K562 (cell line): ENCODE results near the gene PPIH. TPM values are rescaled to one million over a fixed set of nuclear protein-coding genes. Genes with fewer than 3 reads are reported as not detected.

ENCODE experiments used
- ATAC-seq: fragments of 200-7000 bp; cut with Tn5 transposase; 3 replicates; pipeline ENCODE4 v1.9.1; 2020; ENCODE audit warnings: moderate library complexity
- BruUV-seq: library from RNA; stranded (reverse); fragments of 400-500 nt; replicated peaks from 2 replicates; lab custom pipeline; 2021; lab: Mats Ljungman, UMichigan
- CTCF ChIA-PET: fragments of 300-600 bp; formaldehyde crosslinking; extraction: SDS; loops from one replicate; lab custom pipeline; 2021; ENCODE audit warnings: low intra/inter-chr PET ratio; lab: Yijun Ruan, JAX
- POLR2A ChIA-PET: fragments of 300-600, 350-650 bp; sonication (Branson Sonifier 250); formaldehyde crosslinking; extraction: SDS; loops from one replicate; lab custom pipeline; 2021; ENCODE audit warnings: antibody characterized with exemption, inconsistent platforms; lab: Yijun Ruan, JAX
- DNase-seq, 4 experiments: peaks; one replicate each; pipeline versions ENCODE4 v3.0.0 to v3.0.0-alpha.2; 2011 to 2018; ENCODE audit warnings: low spot score in 3 of 4, mixed read lengths in 3 of 4; ENCODE audit errors: extremely low read depth in 1 of 4
- FAIRE-seq: peaks from 2 replicates; lab custom pipeline; 2011; peaks lifted over from hg19 to GRCh38; lab: Jason Lieb, UNC
- H2AFZ ChIP-seq: 2 replicates; pipeline ENCODE4 v1.6.0; 2011; ENCODE audit warnings: low read depth, low read length, control low read depth, inconsistent platforms
- H3K27ac ChIP-seq: fragments of 200-600 bp; 3 replicates; pipeline ENCODE4 v1.8.0; 2011; ENCODE audit warnings: low read depth, mild to moderate bottlenecking, control low read depth, inconsistent platforms, low read length, moderate library complexity, mixed read lengths; ENCODE audit errors: extremely low read depth
- H3K27me3 ChIP-seq, 2 experiments: fragments of 300-600 bp in 1 of 2; 2 replicates in 1 of 2; 3 replicates in 1 of 2; pipeline versions ENCODE4 v1.6.0 to v1.8.0; 2011; ENCODE audit warnings: inconsistent platforms in 2 of 2, low read length in 2 of 2, mild to moderate bottlenecking in 1 of 2, mixed read lengths in 1 of 2, moderate library complexity in 1 of 2; ENCODE audit not compliant: control insufficient read depth in 2 of 2, insufficient read depth in 2 of 2
- H3K36me3 ChIP-seq: fragments of 300-600 bp; 3 replicates; pipeline ENCODE4 v1.8.0; 2011; ENCODE audit warnings: mild to moderate bottlenecking, low read length, inconsistent platforms; ENCODE audit not compliant: control insufficient read depth, insufficient read depth
- H3K4me1 ChIP-seq, 2 experiments: fragments of 200-600 bp in 1 of 2; replicated peaks in 1 of 2; 2 replicates in 1 of 2; 3 replicates in 1 of 2; pipeline versions ENCODE4 v1.5.1 to v1.8.0; 2011; ENCODE audit warnings: inconsistent platforms in 2 of 2, low read length in 2 of 2, mild to moderate bottlenecking in 1 of 2, mixed read lengths in 1 of 2, moderate library complexity in 1 of 2; ENCODE audit not compliant: control insufficient read depth in 2 of 2, insufficient read depth in 2 of 2
- H3K4me2 ChIP-seq: 2 replicates; pipeline ENCODE4 v1.6.1; 2011; ENCODE audit warnings: low read length, control low read depth, inconsistent platforms, mixed read lengths; ENCODE audit not compliant: insufficient read depth
- H3K4me3 ChIP-seq: fragments of 200-600 bp; sonication (generic), shearing (Covaris generic); 2 replicates; pipeline ENCODE4 v1.5.1; 2016; ENCODE audit warnings: control low read depth, inconsistent platforms
- H3K79me2 ChIP-seq: fragments of 200-600 bp; 3 replicates; pipeline ENCODE4 v1.8.0; 2011; ENCODE audit warnings: low read length, inconsistent platforms; ENCODE audit not compliant: control insufficient read depth, insufficient read depth
- H3K9ac ChIP-seq, 2 experiments: 2 replicates each; pipeline versions ENCODE4 v1.6.0 to v1.6.1; 2011; ENCODE audit warnings: low read depth in 2 of 2, low read length in 2 of 2, control low read depth in 1 of 2, inconsistent platforms in 1 of 2, mild to moderate bottlenecking in 1 of 2, mixed read lengths in 1 of 2; ENCODE audit not compliant: insufficient read depth in 1 of 2
- H3K9me1 ChIP-seq: one replicate; pipeline ENCODE4 v1.6.0; 2011; ENCODE audit warnings: inconsistent platforms, mild to moderate bottlenecking, low read length, moderate library complexity; ENCODE audit not compliant: control insufficient read depth, insufficient read depth
- H3K9me3 ChIP-seq: replicated peaks from 2 replicates; pipeline ENCODE4 v1.5.1; 2011; ENCODE audit warnings: low read depth, low read length, inconsistent platforms; ENCODE audit not compliant: control insufficient read depth, insufficient read depth
- H4K20me1 ChIP-seq: replicated peaks from 2 replicates; pipeline ENCODE4 v1.6.1; 2011; ENCODE audit warnings: low read length, inconsistent platforms, mixed read lengths; ENCODE audit not compliant: control insufficient read depth, insufficient read depth
- MAFF ChIP-seq: IDR thresholded peaks from 2 replicates; pipeline ENCODE4 v1.6.1; 2012; ENCODE audit warnings: low read length, improper control_type of control experiment
- MTA3 ChIP-seq: fragments of 450-650 bp; formaldehyde crosslinking; IDR thresholded peaks from 2 replicates; pipeline ENCODE4 v1.6.1; 2017; ENCODE audit warnings: mild to moderate bottlenecking, borderline replicate concordance
- NR2C2 ChIP-seq, 2 experiments: fragments of 200-800 bp in 1 of 2; sonication (Bioruptor generic) in 1 of 2; sonication (generic) in 1 of 2; formaldehyde crosslinking in 1 of 2; IDR thresholded peaks; 2 replicates each; pipeline versions ENCODE4 v1.6.1 to v1.8.0; 2016 to 2022; ENCODE audit warnings: mild to moderate bottlenecking in 1 of 2, missing compliant biosample characterization in 1 of 2, missing genetic modification characterization in 1 of 2, missing genetic modification reagents in 1 of 2
- PHB2 ChIP-seq: fragments of 450-650 bp; IDR thresholded peaks from 2 replicates; pipeline ENCODE4 v1.6.1; 2017; ENCODE audit warnings: low read depth
- POLR2A ChIP-seq: fragments of 450-650 bp; conservative IDR thresholded peaks from 2 replicates; pipeline ENCODE4 v1.6.1; 2016
- PRMT5 ChIP-seq: sonication (generic); formaldehyde crosslinking; IDR thresholded peaks from 2 replicates; pipeline ENCODE4 v1.5.0; 2020; ENCODE audit warnings: missing genetic modification reagents
- RBFOX2 ChIP-seq: fragments of 200-400 bp; formaldehyde crosslinking; IDR thresholded peaks from 2 replicates; pipeline ENCODE4 v1.6.1; 2017; ENCODE audit warnings: low read depth, mild to moderate bottlenecking, low read length, moderate library complexity
- RREB1 ChIP-seq: fragments of 250-450 bp; sonication (Bioruptor Pico); IDR thresholded peaks from 2 replicates; pipeline ENCODE4 v1.4.0; 2020
- SLC30A9 ChIP-seq: fragments of 250-450 bp; sonication (Bioruptor Pico); IDR thresholded peaks from 2 replicates; pipeline ENCODE4 v1.8.0; 2022; ENCODE audit warnings: mild to moderate bottlenecking, moderate library complexity
- ZHX1 ChIP-seq: fragments of 150-350 bp; conservative IDR thresholded peaks from 2 replicates; pipeline ENCODE4 v1.6.1; 2014; ENCODE audit warnings: low read length
- ZNF639 ChIP-seq, 2 experiments: fragments of 200-800 bp in 1 of 2; sonication (Bioruptor generic) in 1 of 2; sonication (generic) in 1 of 2; formaldehyde crosslinking in 1 of 2; IDR thresholded peaks in 1 of 2; conservative IDR thresholded peaks in 1 of 2; 2 replicates each; pipeline versions ENCODE4 v1.5.0 to v1.6.1; 2016 to 2020; ENCODE audit warnings: missing compliant biosample characterization in 1 of 2, missing genetic modification characterization in 1 of 2, missing genetic modification reagents in 1 of 2
- ZNF668 ChIP-seq: fragments of 250-450 bp; sonication (Bioruptor Pico); IDR thresholded peaks from 2 replicates; pipeline ENCODE4 v1.8.0; 2022; ENCODE audit warnings: mild to moderate bottlenecking, inconsistent platforms
- WGBS: fragments of 100-300 bp; shearing (Covaris generic); methylation state at CpG from one replicate; pipeline ENCODE4 v1.1.6; 2016; ENCODE audit warnings: low coverage, mixed read lengths; ENCODE audit not compliant: insufficient coverage; ENCODE audit errors: missing lambda C conversion rate; 5-methylcytosine and 5-hydroxymethylcytosine counted together
- in situ Hi-C: fragments of 300-500 bp; cut with MboI; formaldehyde crosslinking; loops from 4 replicates; pipeline ENCODE4 v1.15.0; 2018; ENCODE audit warnings: inconsistent platforms, mixed read lengths
- intact Hi-C: fragments of 100-400 bp; cut with micrococcal nuclease; formaldehyde crosslinking; loops from 2 replicates; pipeline ENCODE4 v1.14.2; 2022
- polyA plus RNA-seq, 8 experiments: library from polyadenylated mRNA; depleted of rRNA in 4 of 8; stranded (reverse) in 5 of 8; unstranded in 3 of 8; fragments of >200 nt; fragmentation: Nextera tagmentation in 2 of 8; fragmentation: Illumina TruSeq in 1 of 8; extraction: Ambion mirVana in 2 of 8; extraction: Trizol in 1 of 8; gene quantifications; 2 replicates each; pipeline versions ENCODE4 v1.2.1 to v1.2.3, GENCODE V29; 2011 to 2014; ENCODE audit warnings: inconsistent platforms in 1 of 8, missing spikeins in 1 of 8
- total RNA-seq, 7 experiments: library from RNA; depleted of rRNA in 6 of 7; stranded (reverse); fragments of >200 nt in 6 of 7; fragmentation: Illumina TruSeq in 2 of 7; extraction: Trizol in 2 of 7; gene quantifications; 2 replicates each; pipeline versions ENCODE4 v1.2.1 to v1.2.3, GENCODE V29; 2011 to 2021; ENCODE audit warnings: low replicate concordance in 1 of 7

PPIH gene
- total and polyA plus RNA-seq, 9 of the 15 experiments (the other 6 are each of a cell fraction or from before 2014, with no cell fraction given): 197 to 470 (median 277) TPM

- Histone ChIP-seq H3K27ac (no peak overlapping the region), H3K27me3 (no peaks in the 10 kb centered on the region), H3K4me1 (peaks cover 0 to 16% of the 10 kb centered on the region in 2 experiments), H3K4me2 (no peak overlapping the region), H3K79me2 (peaks cover 48% of the 10 kb centered on the region), H3K9me3 (no peaks in the 10 kb centered on the region), H3K9ac (no peak overlapping the region), H3K36me3 (peaks cover 68% of the 10 kb centered on the region), H2AFZ (no peak overlapping the region), H3K9me1 (no peaks in the 10 kb centered on the region), H3K4me3 (no peak overlapping the region), H4K20me1 (no peaks in the 10 kb centered on the region)
- DNase-seq (no peak), ATAC-seq (no peak), FAIRE-seq (no peak)
- CTCF ChIA-PET: no interaction called here
- no TSS peak for BruUV-seq
- WGBS: 86% methylated on average over 3 of the region's 3 CpGs
- POLR2A ChIA-PET: interaction anchor here (1.1 to 1.6 kb wide), 3 partner anchors 8 to 16 kb away, joined by 3 read pairs; no protein-coding TSS in a partner anchor
- TF ChIP-seq MAFF: no peak
- no peak for TF ChIP-seq MTA3
- no peak for TF ChIP-seq SLC30A9 (CRISPR knock-in tag)
- TF ChIP-seq RREB1: no peak
- TF ChIP-seq ZNF668 (CRISPR knock-in tag): no peak
- TF ChIP-seq PHB2: no peak
- TF ChIP-seq RBFOX2: 0 out of 2 replicates have a peak, but pooled peaks have one; percentile 1
- TF ChIP-seq NR2C2 (CRISPR knock-in tag; IDR thresholded peaks at IDR 0.05): no peak
- no peak for TF ChIP-seq NR2C2 (tag; IDR thresholded peaks at IDR 0.05)
- TF ChIP-seq PRMT5 (CRISPR knock-in tag): no peak
- TF ChIP-seq POLR2A: 0 out of 2 replicates have a peak, but pooled peaks have one; percentile 2
- no peak for TF ChIP-seq ZHX1
- TF ChIP-seq ZNF639 (CRISPR knock-in tag; conservative IDR thresholded peaks at IDR 0.05 in 1 of 2, IDR thresholded peaks at IDR 0.05 in 1 of 2): no peak
- in situ Hi-C loops: no loop called here
- intact Hi-C loops: no loop called here
Observed at GRCh38 chr1:42660907-42661500, 2.8 kb downstream of the PPIH start.
